Endometrial microvascular endothelial cells (primary cell): ENCODE results near the gene CYFIP2. TPM values are rescaled to one million over a fixed set of nuclear protein-coding genes. Genes with fewer than 3 reads are reported as not detected.

Source experiments
- in situ Hi-C: cut with HindIII; loops from 2 replicates; pipeline ENCODE4 v1.10.0; 2017; ENCODE audit warnings: low sequenced_read_pairs, low pct_unique_long_range_greater_than_20kb; ENCODE audit errors: inconsistent ontology term
- total RNA-seq: library from RNA; depleted of rRNA; stranded (reverse); fragments of >200 nt; gene quantifications from one replicate; pipeline ENCODE4 v1.2.3, GENCODE V29; 2015; ENCODE audit errors: inconsistent ontology term

CYFIP2 gene
- total RNA-seq, 1 donor from 2014 or later, result 10.4 TPM

GRCh38 chr5:157306692-157307471, 41.0 kb downstream of the CYFIP2 start:
- in situ Hi-C loops, result no loop called here

- in situ Hi-C loops, result no loop called here
Measured at GRCh38 chr5:157308836-157309465, 43.0 kb downstream of the CYFIP2 start.

- in situ Hi-C loops, result no loop called here
Measured at GRCh38 chr5:157309796-157310195, 43.9 kb downstream of the CYFIP2 start.

- in situ Hi-C loops, result no loop called here
Measured at GRCh38 chr5:157311595-157311994, 45.7 kb downstream of the CYFIP2 start.

GRCh38 chr5:157312492-157312891, 46.6 kb downstream of the CYFIP2 start:
- in situ Hi-C loops, result no loop called here

- in situ Hi-C loops, result no loop called here
Measured at GRCh38 chr5:157322581-157322980, 56.7 kb downstream of the CYFIP2 start.

- in situ Hi-C loops, result no loop called here
Measured at GRCh38 chr5:157323107-157323706, 57.3 kb downstream of the CYFIP2 start.

GRCh38 chr5:157324237-157324636, 58.3 kb downstream of the CYFIP2 start:
- in situ Hi-C loops, result no loop called here

GRCh38 chr5:157326440-157327005, 60.6 kb downstream of the CYFIP2 start:
- in situ Hi-C loops, result no loop called here

GRCh38 chr5:157327771-157328170, 61.8 kb downstream of the CYFIP2 start:
- in situ Hi-C loops, result no loop called here

- in situ Hi-C loops, result no loop called here
Measured at GRCh38 chr5:157328277-157328912, 62.5 kb downstream of the CYFIP2 start.

GRCh38 chr5:157331807-157332206, 65.9 kb downstream of the CYFIP2 start:
- in situ Hi-C loops, result no loop called here

- in situ Hi-C loops, result no loop called here
Measured at GRCh38 chr5:157335534-157336422, 69.9 kb downstream of the CYFIP2 start.

GRCh38 chr5:157336423-157336744, 70.5 kb downstream of the CYFIP2 start:
- in situ Hi-C loops, result no loop called here

GRCh38 chr5:157339409-157339808, 73.5 kb downstream of the CYFIP2 start:
- in situ Hi-C loops, result no loop called here

GRCh38 chr5:157342822-157343402, 77.0 kb downstream of the CYFIP2 start:
- in situ Hi-C loops, result no loop called here

- in situ Hi-C loops, result no loop called here
Measured at GRCh38 chr5:157343842-157344790, 78.2 kb downstream of the CYFIP2 start.
